NT2/D1 (cell line): ENCODE results near the gene ADAMTS6.

ENCODE experiments used
- DNase-seq: peaks from one replicate; pipeline ENCODE4 v3.0.0-alpha.2; 2011; ENCODE audit warnings: low read depth, low spot score
- H3K27me3 ChIP-seq: 2 replicates; pipeline ENCODE4 v1.6.0; 2011; ENCODE audit warnings: mild to moderate bottlenecking; ENCODE audit not compliant: insufficient read length, insufficient read depth
- H3K36me3 ChIP-seq: 2 replicates; pipeline ENCODE4 v1.6.1; 2011; ENCODE audit warnings: mild to moderate bottlenecking, low read length, mixed read lengths; ENCODE audit not compliant: insufficient read depth, insufficient read length
- H3K4me1 ChIP-seq: 2 replicates; pipeline ENCODE4 v1.5.1; 2011; ENCODE audit not compliant: insufficient read depth, insufficient read length
- H3K4me3 ChIP-seq: 2 replicates; pipeline ENCODE4 v1.5.1; 2011; ENCODE audit warnings: low read depth; ENCODE audit not compliant: insufficient read length
- H3K9ac ChIP-seq: 2 replicates; pipeline ENCODE4 v1.6.0; 2011; ENCODE audit warnings: low read depth; ENCODE audit not compliant: insufficient read length
- H3K9me3 ChIP-seq: 2 replicates; pipeline ENCODE4 v1.5.1; 2011; ENCODE audit warnings: mild to moderate bottlenecking, low read length; ENCODE audit not compliant: insufficient read depth
- SUZ12 ChIP-seq: IDR thresholded peaks from 2 replicates; pipeline ENCODE4 v1.6.1; 2011; ENCODE audit not compliant: insufficient read length, insufficient read depth; ENCODE audit errors: extremely low read depth
- YY1 ChIP-seq: IDR thresholded peaks from 2 replicates; pipeline ENCODE4 v1.6.1; 2011; ENCODE audit not compliant: insufficient read length, insufficient read depth
- ZNF274 ChIP-seq: IDR thresholded peaks from 2 replicates; pipeline ENCODE4 v1.6.1; 2011; ENCODE audit warnings: mild to moderate bottlenecking, low read depth, low read length

The ADAMTS6 gene

DNA sequence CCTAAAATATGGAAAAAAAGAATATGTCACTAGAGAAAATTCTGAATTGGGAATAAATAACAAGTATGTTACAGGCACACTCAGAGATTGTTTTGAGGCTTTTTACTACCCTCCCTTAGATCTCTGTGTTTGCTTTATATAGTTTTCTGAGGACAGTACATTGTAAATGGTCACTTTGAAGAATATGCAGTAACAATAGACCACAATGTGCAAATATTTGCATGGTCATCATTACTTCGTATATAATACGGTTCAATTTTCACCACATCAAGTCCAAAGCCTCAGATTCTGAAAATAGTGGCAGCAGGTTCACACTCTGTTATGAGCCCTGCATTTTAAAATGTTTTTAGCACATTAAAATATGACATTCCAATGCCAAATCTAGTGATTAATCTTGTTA lies 238.6 kb downstream of the ADAMTS6 start:
- H3K27me3 ChIP-seq = no peaks in the 10 kb centered on the region
- TF ChIP-seq SUZ12 (no peak), YY1 (no peak), ZNF274 (no peak)
- no peaks in the 10 kb centered on the region for H3K36me3 ChIP-seq
- H3K4me1 ChIP-seq = no peaks in the 10 kb centered on the region
- H3K9ac ChIP-seq = no peak overlapping the region
- DNase-seq = no peak
- no peak overlapping the region for H3K4me3 ChIP-seq
- H3K9me3 ChIP-seq = no peaks in the 10 kb centered on the region

DNA sequence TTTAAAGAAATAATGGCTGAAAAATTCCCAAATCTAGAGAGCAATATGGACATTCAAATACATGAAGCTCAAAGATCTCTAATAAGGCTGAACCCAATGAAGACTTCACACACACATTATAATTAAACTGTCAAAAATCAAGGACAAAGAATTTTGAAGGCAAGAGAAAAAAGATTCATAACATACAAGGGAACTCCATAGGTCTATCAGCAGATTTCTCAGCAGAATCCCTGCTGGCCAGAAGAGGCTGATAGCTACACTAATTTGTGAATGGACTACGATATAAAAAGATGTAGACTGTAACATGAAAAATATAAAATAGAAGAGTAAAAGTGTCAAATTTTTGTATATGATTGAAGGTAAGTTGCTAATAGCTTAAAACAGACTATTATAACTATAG lies 251.9 kb downstream of the ADAMTS6 start:
- H3K9me3 ChIP-seq = peaks cover 17% of the 10 kb centered on the region; the same call in 1 of the 2 replicates
- no peak overlapping the region for H3K4me3 ChIP-seq
- H3K4me1 ChIP-seq = no peaks in the 10 kb centered on the region
- DNase-seq = no peak
- TF ChIP-seq YY1 (no peak), ZNF274 (no peak), SUZ12 (no peak)
- H3K27me3 ChIP-seq = no peaks in the 10 kb centered on the region
- H3K9ac ChIP-seq = no peak overlapping the region
- H3K36me3 ChIP-seq = no peaks in the 10 kb centered on the region

GRCh38 chr5:65213921-65214525 lies 267.7 kb downstream of the ADAMTS6 start:
- TF ChIP-seq SUZ12 = no peak
- TF ChIP-seq YY1 = no peak
- TF ChIP-seq ZNF274 = no peak
- Histone ChIP-seq H3K27me3 (no peaks in the 10 kb centered on the region), H3K9me3 (no peaks in the 10 kb centered on the region), H3K4me1 (no peaks in the 10 kb centered on the region), H3K9ac (no peak overlapping the region), H3K36me3 (no peaks in the 10 kb centered on the region), H3K4me3 (no peak overlapping the region)
- no peak for DNase-seq

DNA sequence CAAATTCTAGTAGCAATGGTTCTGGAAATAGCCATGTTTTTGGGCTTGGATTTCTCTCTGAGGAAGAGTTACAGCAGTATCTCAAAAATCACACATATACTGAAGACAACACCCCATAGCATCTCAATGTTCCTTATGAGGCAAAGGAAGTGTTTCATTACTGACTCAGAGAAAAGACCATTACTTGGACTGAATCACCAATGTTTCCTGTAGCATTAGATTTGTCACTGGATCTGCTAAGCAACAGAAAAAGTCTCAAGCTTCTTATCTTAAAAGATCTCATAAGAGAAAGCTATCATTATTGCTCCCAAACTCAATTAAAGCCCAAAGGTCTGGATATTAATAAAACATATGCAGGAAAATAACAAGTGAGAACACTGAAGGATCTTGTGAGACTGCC lies 272.4 kb downstream of the ADAMTS6 start:
- no peak for DNase-seq
- no peaks in the 10 kb centered on the region for H3K27me3 ChIP-seq
- TF ChIP-seq SUZ12 (no peak), ZNF274 (no peak), YY1 (no peak)
- H3K9ac ChIP-seq = no peak overlapping the region
- no peak overlapping the region for H3K4me3 ChIP-seq
- no peaks in the 10 kb centered on the region for H3K36me3 ChIP-seq
- H3K4me1 ChIP-seq = no peaks in the 10 kb centered on the region
- H3K9me3 ChIP-seq = no peaks in the 10 kb centered on the region

GRCh38 chr5:65204966-65205365 lies 276.8 kb downstream of the ADAMTS6 start:
- H3K9me3 ChIP-seq = no peaks in the 10 kb centered on the region
- H3K4me1 ChIP-seq = no peaks in the 10 kb centered on the region
- H3K9ac ChIP-seq = no peak overlapping the region
- DNase-seq = no peak
- H3K36me3 ChIP-seq = no peaks in the 10 kb centered on the region
- H3K27me3 ChIP-seq = no peaks in the 10 kb centered on the region
- H3K4me3 ChIP-seq = no peak overlapping the region
- TF ChIP-seq ZNF274 (no peak), YY1 (no peak), SUZ12 (no peak)

DNA sequence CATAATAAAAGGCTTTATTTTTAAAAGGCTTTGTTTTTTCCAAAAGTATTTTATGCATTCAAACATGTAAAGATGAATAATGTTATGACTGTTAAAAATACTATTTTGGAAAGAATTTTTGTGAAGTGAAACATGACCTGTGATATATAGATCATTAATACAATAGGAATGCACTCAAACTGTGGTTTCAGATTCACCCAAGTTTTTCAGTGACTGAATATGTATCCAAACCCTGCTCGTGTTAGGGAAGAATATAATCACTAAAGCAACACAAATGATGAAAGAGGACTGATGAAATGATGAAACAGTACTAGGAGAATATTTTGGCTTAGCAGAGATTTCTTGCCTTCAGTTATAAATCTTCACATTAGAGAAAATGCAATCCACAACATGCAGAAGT lies 278.0 kb downstream of the ADAMTS6 start:
- DNase-seq = no peak
- no peaks in the 10 kb centered on the region for H3K9me3 ChIP-seq
- no peak for TF ChIP-seq YY1
- TF ChIP-seq ZNF274 = no peak
- no peak for TF ChIP-seq SUZ12

GRCh38 chr5:65199993-65200675 lies 281.6 kb downstream of the ADAMTS6 start:
- DNase-seq = no peak
- TF ChIP-seq ZNF274 (no peak), YY1 (no peak), SUZ12 (no peak)
- H3K9ac ChIP-seq = no peak overlapping the region

More for the DNA sequence above, 278.0 kb downstream of the ADAMTS6 start:
- H3K9ac ChIP-seq = no peak overlapping the region
- H3K4me3 ChIP-seq = no peak overlapping the region
- H3K4me1 ChIP-seq = no peaks in the 10 kb centered on the region
- H3K36me3 ChIP-seq = no peaks in the 10 kb centered on the region
- no peaks in the 10 kb centered on the region for H3K27me3 ChIP-seq

More at GRCh38 chr5:65199993-65200675, 281.6 kb downstream of the ADAMTS6 start:
- H3K27me3 ChIP-seq = no peaks in the 10 kb centered on the region
- no peaks in the 10 kb centered on the region for H3K9me3 ChIP-seq
- no peaks in the 10 kb centered on the region for H3K36me3 ChIP-seq
- H3K4me1 ChIP-seq = no peaks in the 10 kb centered on the region
- no peak overlapping the region for H3K4me3 ChIP-seq
